ENCODE data around the gene LCA5. TPM values are rescaled to one million over a fixed set of nuclear protein-coding genes. Genes with fewer than 3 reads are reported as not detected.

The LCA5 gene
- total RNA-seq, 1 experiment from 2014 or later, result 0.73 TPM

DNA sequence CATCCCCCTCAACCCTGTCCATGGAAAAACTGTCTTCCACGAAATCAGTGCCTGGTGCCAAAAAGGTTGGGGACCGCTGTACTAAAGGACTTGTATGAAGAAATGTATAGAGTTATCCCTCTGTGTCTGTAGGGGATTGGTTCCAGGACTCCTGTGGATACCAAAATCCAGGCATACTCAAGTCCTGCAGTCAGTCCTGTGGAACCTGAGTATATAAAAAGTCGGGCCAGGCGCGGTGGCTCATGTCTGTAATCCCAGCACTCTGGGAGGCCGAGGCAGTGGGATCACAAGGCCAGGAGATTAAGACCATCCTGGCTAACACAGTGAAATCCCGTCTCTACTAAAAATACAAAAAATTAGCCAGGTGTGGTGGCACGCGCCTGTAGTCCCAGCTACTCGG, 42.0 kb downstream of the LCA5 start:
- no peaks in the 10 kb centered on the region for H3K9me3 ChIP-seq (ENCODE audit: low read length)
- no peaks in the 10 kb centered on the region for H3K9me2 ChIP-seq (replicated peaks; ENCODE audit: low read length)
- no peak for ATAC-seq
- H3K27me3 ChIP-seq (ENCODE audit: low read length), result no peaks in the 10 kb centered on the region
- CTCF ChIA-PET, result no interaction called here
- intact Hi-C loops (cut with micrococcal nuclease), result no loop called here
- H3K36me3 ChIP-seq (ENCODE audit: low read depth, low read length), result no peaks in the 10 kb centered on the region
- no TSS peak for BruUV-seq (replicated peaks)
- no peak for DNase-seq
- H3K4me3 ChIP-seq (ENCODE audit: low read length), result no peak overlapping the region
- H2AFZ ChIP-seq (ENCODE audit: low read length), result no peak overlapping the region
- no peaks in the 10 kb centered on the region for H3K79me2 ChIP-seq (ENCODE audit: low read length)
- POLR2A ChIA-PET (ENCODE audit: unreplicated experiment), result no interaction called here
- H4K20me1 ChIP-seq (ENCODE audit: low read length), result no peaks in the 10 kb centered on the region
- H3K27ac ChIP-seq (ENCODE audit: low read length), result no peak overlapping the region
- TF ChIP-seq EZH2phosphoT487 (IDR thresholded peaks at IDR 0.05; ENCODE audit: borderline replicate concordance, low read length) (no peak), EZH2 (IDR thresholded peaks at IDR 0.05; ENCODE audit: low read length, unreplicated experiment) (no peak)
- TF ChIP-seq, protein P1, sequence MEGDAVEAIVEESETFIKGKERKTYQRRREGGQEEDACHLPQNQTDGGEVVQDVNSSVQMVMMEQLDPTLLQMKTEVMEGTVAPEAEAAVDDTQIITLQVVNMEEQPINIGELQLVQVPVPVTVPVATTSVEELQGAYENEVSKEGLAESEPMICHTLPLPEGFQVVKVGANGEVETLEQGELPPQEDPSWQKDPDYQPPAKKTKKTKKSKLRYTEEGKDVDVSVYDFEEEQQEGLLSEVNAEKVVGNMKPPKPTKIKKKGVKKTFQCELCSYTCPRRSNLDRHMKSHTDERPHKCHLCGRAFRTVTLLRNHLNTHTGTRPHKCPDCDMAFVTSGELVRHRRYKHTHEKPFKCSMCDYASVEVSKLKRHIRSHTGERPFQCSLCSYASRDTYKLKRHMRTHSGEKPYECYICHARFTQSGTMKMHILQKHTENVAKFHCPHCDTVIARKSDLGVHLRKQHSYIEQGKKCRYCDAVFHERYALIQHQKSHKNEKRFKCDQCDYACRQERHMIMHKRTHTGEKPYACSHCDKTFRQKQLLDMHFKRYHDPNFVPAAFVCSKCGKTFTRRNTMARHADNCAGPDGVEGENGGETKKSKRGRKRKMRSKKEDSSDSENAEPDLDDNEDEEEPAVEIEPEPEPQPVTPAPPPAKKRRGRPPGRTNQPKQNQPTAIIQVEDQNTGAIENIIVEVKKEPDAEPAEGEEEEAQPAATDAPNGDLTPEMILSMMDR (conservative IDR thresholded peaks at IDR 0.05; ENCODE audit: low read depth, low read length), result no peak
- H3K4me2 ChIP-seq (ENCODE audit: low read length), result no peak overlapping the region
- H3K9ac ChIP-seq (ENCODE audit: low read length), result no peak overlapping the region
- H3K4me1 ChIP-seq (ENCODE audit: insufficient read depth, low read length), result no peaks in the 10 kb centered on the region
- no peaks in the 10 kb centered on the region for H3F3A ChIP-seq (ENCODE audit: low read length, unreplicated experiment)

DNA sequence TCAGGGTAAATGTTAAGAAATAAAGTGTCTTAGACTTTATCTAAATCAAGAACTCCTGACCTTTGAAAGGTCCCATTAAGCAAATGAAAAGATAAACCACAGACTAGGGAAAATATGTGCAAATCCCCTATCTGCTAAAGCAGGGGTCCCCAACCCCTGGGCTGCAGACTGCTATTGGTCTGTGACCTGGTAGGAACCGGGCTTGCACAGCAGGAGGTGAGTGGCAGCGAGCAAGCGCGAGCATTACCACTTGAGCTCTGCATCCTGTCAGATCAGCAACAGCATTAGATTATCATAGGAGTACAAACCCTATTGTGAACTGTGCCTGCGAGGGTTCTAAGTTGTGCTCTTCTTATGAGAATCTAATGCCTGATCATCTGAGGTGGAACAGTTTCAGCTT, 42.4 kb downstream of the LCA5 start:
- no peak overlapping the region for H3K4me2 ChIP-seq (ENCODE audit: low read length)
- H3K36me3 ChIP-seq (ENCODE audit: low read depth, low read length), result no peaks in the 10 kb centered on the region
- no peak for DNase-seq
- H3K79me2 ChIP-seq (ENCODE audit: low read length), result no peaks in the 10 kb centered on the region
- H3K9me2 ChIP-seq (replicated peaks; ENCODE audit: low read length), result no peaks in the 10 kb centered on the region
- intact Hi-C loops (cut with micrococcal nuclease), result no loop called here
- H3K9ac ChIP-seq (ENCODE audit: low read length), result no peak overlapping the region
- no peaks in the 10 kb centered on the region for H3K27me3 ChIP-seq (ENCODE audit: low read length)
- no peak overlapping the region for H2AFZ ChIP-seq (ENCODE audit: low read length)
- H4K20me1 ChIP-seq (ENCODE audit: low read length), result no peaks in the 10 kb centered on the region
- BruUV-seq (replicated peaks), result no TSS peak
- no peak overlapping the region for H3K4me3 ChIP-seq (ENCODE audit: low read length)
- no peaks in the 10 kb centered on the region for H3F3A ChIP-seq (ENCODE audit: low read length, unreplicated experiment)
- no peak for ATAC-seq
- CTCF ChIA-PET, result no interaction called here
- POLR2A ChIA-PET (ENCODE audit: unreplicated experiment), result no interaction called here
- no peaks in the 10 kb centered on the region for H3K4me1 ChIP-seq (ENCODE audit: insufficient read depth, low read length)
- TF ChIP-seq, protein P1 (conservative IDR thresholded peaks at IDR 0.05; ENCODE audit: low read depth, low read length), result no peak
- TF ChIP-seq EZH2phosphoT487 (IDR thresholded peaks at IDR 0.05; ENCODE audit: borderline replicate concordance, low read length), result no peak
- no peak for TF ChIP-seq EZH2 (IDR thresholded peaks at IDR 0.05; ENCODE audit: low read length, unreplicated experiment)
- H3K27ac ChIP-seq (ENCODE audit: low read length), result no peak overlapping the region
- H3K9me3 ChIP-seq (ENCODE audit: low read length), result no peaks in the 10 kb centered on the region

- ATAC-seq (no peak), DNase-seq (no peak)
- H3K4me2 ChIP-seq (ENCODE audit: low read length), result no peak overlapping the region
- intact Hi-C loops (cut with micrococcal nuclease), result no loop called here
- H3K9me3 ChIP-seq (ENCODE audit: low read length), result no peaks in the 10 kb centered on the region
- H3K9ac ChIP-seq (ENCODE audit: low read length), result no peak overlapping the region
- H3K36me3 ChIP-seq (ENCODE audit: low read depth, low read length), result no peaks in the 10 kb centered on the region; the same call in 1 of the 2 replicates
- no peaks in the 10 kb centered on the region for H3K27me3 ChIP-seq (ENCODE audit: low read length)
- H3K4me3 ChIP-seq (ENCODE audit: low read length), result no peak overlapping the region
- no peaks in the 10 kb centered on the region for H4K20me1 ChIP-seq (ENCODE audit: low read length)
- POLR2A ChIA-PET (ENCODE audit: unreplicated experiment), result no interaction called here
- H3F3A ChIP-seq (ENCODE audit: low read length, unreplicated experiment), result no peaks in the 10 kb centered on the region
- H3K79me2 ChIP-seq (ENCODE audit: low read length), result no peaks in the 10 kb centered on the region
- H3K4me1 ChIP-seq (ENCODE audit: insufficient read depth, low read length), result peaks cover 15% of the 10 kb centered on the region
- no peak overlapping the region for H2AFZ ChIP-seq (ENCODE audit: low read length)
- no peak overlapping the region for H3K27ac ChIP-seq (ENCODE audit: low read length)
- CTCF ChIA-PET, result no interaction called here
- BruUV-seq (replicated peaks), result no TSS peak
- TF ChIP-seq EZH2phosphoT487 (IDR thresholded peaks at IDR 0.05; ENCODE audit: borderline replicate concordance, low read length) (no peak), EZH2 (IDR thresholded peaks at IDR 0.05; ENCODE audit: low read length, unreplicated experiment) (no peak)
- TF ChIP-seq, protein P1 (conservative IDR thresholded peaks at IDR 0.05; ENCODE audit: low read depth, low read length), result no peak
- no peaks in the 10 kb centered on the region for H3K9me2 ChIP-seq (replicated peaks; ENCODE audit: low read length)
Measured at GRCh38 chr6:79470728-79471127, 66.5 kb downstream of the LCA5 start.
